NCI-H526 (cell line): ENCODE measurements around the gene MET.

Experiments used
- DNase-seq, 2 experiments: peaks; one replicate each; lab custom pipeline; 2025; lab: John Stamatoyannopoulos, UW

Gene MET

DNA sequence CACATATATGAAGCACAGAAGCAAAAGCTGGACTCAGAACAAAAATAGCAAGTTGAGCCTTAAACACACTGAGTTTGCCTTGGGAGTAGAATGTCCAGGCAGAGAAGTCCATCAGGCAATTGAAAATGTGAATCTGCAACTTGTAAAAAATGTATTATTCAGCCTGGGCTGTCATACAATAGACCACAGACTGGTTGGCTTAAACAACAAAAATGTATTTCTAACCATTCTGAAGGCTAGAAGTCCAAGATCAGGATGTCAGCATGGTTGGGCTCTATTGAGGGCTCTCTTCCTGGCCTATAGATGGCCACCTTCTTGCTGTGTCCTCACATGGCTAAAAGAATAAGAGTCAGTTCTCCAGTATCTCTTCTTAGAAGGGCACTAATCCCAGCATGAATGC is 113.8 kb downstream of the MET start:
- no peak for DNase-seq

DNA sequence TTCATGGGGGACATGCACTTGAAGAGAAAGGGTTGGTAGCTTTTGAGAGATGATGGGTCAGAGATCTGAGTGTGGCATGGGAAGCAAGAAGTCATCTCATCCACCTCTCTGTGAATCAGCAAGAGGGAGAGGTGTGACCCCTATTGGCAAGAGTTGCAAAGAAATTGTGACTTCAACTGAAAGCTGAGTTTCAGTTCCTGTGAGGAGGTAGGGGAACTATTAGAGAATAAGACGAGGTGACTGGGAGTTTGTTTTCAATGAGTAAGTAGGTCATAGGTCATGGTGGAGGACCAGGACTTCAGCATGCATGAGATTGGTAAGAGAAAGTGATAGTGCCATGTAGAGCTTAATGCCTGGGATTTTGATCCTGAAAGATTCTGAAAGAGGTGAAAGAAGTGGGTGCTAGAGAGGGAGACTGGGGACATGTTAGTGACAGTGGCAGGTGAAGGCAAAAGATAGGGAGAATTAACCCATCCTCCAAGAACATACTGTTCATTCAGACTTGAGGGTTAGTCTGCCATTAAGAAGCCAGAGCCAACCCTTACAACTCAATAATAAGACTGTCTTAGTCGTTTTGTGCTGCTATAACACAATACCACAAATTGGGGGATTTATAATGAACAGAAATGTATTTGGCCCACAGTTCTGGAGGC is 114.9 kb downstream of the MET start:
- peak; percentile 18 to 57 for DNase-seq

- DNase-seq: no peak
These were observed 115.9 kb downstream of the MET start for GRCh38 chr7:116787881-116788280.

DNA sequence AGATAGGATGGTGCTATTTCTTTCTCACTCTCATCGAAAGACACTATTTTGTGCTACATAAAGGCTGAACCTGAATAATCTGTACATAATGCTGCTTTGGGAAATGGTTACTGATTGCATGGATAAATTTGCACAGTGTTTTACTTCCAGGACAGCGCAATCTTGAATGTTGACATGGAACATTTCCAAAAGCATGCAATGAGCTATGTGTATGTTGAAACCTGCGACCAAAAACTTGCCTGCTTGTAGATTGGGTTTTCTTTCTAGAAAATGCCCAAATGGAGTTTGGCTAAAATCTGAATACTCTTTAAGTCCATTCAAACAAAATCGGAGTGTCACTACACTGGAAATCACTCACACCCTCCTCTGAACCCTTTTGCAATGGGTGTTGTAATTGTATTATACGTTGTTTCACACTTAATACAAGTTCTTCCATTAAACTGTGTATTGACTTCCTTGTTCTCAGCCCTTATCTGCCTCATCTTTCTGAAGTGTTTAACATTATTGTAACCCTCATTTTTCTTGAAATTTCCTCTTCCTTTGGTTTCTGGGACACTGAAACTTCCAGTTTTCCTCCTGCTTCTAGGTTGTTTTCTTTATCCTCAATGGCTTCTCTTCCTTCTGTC is 116.7 kb downstream of the MET start:
- no peak for DNase-seq

DNA sequence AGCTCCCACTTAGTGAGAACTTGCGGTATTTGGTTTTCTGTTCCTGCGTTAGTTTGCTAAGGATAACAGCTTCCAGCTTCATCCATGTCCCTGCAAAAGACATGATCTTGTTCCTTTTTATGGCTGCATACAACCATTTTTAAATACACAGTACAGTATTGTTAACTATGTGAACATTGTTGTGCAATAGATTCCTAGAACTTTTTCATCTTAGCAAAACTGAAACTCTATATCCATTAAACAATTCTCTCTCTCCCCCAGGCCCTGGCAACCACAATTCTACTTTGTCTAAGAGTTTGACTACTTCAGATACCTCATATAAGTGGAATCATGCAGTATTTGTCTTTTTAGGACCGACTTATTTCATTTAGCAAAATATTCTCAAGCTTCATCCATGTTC is 118.0 kb downstream of the MET start:
- DNase-seq: no peak

DNA sequence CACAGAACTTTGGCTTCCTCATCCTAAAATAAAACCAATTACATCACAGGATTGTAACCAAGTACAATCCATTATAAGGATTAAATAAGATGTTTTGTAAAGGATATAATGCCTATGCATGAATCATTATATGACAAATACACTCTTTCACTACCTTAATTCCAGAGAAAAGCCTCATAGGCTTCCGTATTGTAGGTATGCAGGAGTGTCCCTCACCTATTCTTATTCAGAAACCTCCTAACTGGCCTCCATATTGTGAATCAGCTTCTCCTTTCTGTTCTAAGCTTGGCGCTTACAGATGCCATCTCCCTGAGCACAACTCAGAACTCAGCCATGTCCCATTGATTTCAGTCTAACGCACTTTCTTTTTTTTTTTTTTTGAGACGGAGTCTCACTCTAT is 120.8 kb downstream of the MET start:
- DNase-seq: no peak

DNA sequence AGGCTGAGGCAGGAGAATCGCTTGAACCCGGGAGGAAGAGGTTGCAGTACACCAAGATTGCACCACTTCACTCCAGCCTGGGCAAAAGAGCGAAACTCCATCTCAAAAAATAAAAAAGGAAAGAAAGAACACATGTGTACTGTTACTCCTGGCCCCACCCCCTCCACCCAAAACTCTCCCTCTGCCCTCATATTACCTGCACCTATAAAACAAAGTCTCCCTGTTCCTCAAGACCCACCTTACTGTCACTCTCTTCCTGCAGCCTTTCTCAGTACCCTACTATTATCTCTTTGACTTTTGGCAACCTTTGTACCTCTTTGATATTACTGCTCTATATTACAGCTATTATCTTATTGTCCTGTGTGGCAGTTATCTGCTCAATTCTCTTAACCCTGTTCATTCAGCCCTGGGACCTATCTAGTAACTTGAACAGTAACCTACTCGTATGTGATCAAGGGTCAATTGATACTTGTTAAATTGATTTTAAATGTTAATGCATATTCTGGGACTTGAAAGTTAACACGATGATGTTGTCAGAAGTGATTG is 121.9 kb downstream of the MET start:
- no peak for DNase-seq

- no peak for DNase-seq
These were observed 124.5 kb downstream of the MET start for GRCh38 chr7:116796471-116796870.

- no peak for DNase-seq
These were observed 125.6 kb downstream of the MET start for GRCh38 chr7:116797612-116798011.

DNA sequence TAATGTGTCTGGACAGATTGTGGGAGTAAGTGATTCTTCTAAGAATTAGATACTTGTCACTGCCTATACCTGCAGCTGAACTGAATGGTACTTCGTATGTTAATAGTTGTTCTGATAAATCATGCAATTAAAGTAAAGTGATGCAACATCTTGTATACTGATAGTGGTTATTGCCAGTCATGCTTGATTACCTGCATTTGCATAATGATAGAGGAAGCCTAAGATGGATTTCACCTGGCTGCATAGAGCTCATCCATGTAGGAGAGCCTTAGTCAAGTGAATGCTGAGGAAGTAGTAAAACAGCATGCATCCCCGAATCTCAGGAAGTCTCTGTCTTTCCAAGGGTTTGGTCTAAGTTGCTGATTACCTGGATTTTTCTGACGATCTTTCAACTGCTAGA is 126.2 kb downstream of the MET start:
- DNase-seq: peak; percentile 18 to 38

DNA sequence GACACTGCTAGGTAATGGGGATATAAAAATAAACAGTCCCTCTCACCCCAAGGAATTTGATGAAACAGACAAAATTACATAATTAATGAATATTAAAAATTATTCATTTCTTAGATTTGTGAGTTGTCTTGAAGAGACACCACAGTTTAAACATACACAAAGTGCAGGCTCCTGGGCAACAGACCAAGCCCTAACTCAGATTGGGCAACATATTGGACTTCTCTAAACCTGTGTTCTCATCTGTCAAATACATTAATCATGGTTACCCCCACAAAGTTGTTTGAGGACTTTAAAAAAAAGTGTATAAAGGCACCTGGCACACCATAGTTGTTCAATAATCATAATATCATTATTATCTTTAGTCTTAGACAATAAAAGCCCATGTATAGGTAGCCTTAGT is 127.9 kb downstream of the MET start:
- DNase-seq: no peak

- DNase-seq: no peak
These were observed 128.6 kb downstream of the MET start for GRCh38 chr7:116800594-116800993.

- no peak for DNase-seq
These were observed 129.2 kb downstream of the MET start for GRCh38 chr7:116801092-116801710.

- DNase-seq: no peak
These were observed 130.2 kb downstream of the MET start for GRCh38 chr7:116802144-116802745.

DNA sequence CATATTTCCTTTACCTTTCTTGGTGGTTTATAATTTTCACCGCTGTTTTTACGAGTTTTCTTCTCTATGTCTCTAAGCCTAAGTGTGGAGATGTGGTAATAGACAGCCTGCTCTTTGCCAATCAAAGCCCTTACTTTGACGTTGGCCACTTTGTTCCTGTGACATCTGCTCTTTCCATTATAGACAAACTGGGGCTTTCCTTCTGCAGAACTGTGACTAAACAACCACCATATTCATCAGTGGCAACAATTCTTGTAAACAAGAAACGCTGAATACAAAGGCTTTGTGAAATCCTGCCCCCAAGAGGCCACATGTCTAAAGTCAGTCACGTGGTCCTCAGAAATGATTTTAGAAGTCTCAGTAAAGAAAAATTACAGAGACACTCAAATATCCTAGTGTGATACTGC is 130.8 kb downstream of the MET start:
- DNase-seq: peak; percentile 48 to 55

DNA sequence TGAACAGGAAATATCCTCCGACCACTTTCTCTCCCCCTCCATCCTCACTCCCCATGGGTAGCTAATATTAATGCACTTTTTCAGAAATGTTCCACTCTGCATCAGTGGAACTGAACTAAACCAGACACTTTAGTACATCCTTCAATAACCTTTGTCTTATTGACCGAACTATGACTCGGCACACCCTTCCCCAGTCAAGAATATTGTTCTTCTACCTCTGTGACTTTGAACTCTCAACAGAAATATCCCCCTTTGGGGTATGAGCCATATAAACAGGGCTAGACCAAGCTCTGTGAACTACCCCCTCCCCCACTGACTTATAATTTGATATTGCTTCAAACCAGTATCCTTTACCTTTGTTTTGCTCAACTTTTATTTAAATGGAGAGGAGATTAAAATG is 132.5 kb downstream of the MET start:
- DNase-seq: no peak

- no peak for DNase-seq
These were observed 133.1 kb downstream of the MET start for GRCh38 chr7:116805100-116805544.

DNA sequence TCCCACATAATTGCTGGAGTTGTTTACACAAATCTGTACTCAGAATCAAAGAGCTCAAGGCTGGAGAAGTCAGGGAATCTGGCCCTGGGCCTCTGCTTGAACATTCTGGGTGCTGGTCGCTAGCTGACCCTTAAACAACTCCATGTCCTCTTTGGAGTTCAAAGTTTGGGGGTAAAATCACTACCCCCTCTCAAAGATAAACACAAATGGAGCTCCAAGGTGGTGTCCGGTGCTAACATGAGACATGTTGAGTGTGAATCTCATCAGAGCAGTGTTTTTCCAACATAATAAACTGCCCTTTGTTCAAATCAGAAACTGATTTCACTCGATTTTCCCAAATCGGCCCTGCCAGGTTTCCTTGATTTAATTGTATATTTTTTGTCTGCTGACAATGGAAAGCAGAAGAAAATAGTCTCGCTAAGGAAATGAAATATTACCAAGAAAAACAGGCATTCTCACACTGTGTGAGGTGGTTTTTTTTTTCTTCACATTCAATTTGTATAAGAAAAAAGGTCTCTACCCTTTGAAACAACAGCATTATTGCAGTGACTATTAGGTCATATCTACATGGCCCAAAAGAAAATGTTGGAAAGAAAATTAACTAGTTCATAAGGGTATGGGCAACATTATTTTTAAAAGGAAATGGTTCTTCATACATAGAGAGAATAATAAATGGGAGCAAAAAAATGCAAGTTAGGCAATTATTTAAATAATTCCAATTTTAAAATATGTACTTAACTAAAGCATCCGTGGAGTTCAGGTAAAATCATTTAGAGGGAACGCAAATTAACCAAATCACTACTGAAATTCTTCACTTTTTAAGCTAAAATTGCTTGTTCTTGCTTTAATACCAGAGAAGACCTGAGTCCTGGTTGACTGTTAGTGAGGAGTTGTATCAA is 134.3 kb downstream of the MET start:
- no peak for DNase-seq

- no peak for DNase-seq
These were observed 135.1 kb downstream of the MET start for GRCh38 chr7:116807011-116807560.

DNA sequence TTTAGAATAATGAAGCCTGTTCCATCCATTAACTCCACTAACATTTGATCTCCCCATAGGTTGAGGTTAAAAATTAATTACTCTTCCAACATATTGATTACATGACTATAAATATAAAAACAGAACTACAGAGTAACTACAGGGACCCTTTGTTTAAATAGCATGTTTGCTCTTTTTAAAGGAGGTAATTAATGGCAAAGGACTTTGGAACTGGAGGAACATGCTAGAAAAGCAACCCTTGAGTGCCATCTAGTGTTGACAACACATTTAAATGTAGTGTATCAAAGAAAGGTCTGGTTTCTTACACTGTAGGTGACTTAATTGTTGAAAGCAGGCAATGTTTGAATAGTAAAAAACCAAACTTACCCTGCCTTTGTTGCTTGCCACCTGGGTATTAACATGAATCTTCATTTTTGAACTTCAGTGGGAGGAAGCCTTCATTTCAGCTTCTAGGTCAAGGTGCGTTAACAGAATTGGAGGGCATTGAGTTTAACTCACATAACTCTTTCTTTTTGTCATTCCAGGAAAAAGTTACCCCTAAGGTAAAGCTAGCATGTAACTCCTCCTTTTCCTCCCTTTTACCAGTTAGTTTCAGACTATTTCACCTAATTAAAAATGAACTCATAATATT is 137.8 kb downstream of the MET start:
- DNase-seq: peak; percentile 88 to 94
